ENCODE measurements around the gene MYL12B. TPM values are rescaled to one million over a fixed set of nuclear protein-coding genes. Genes with fewer than 3 reads are reported as not detected.

The MYL12B gene
- total RNA-seq, 1 donor from 2014 or later: 187 TPM

DNA sequence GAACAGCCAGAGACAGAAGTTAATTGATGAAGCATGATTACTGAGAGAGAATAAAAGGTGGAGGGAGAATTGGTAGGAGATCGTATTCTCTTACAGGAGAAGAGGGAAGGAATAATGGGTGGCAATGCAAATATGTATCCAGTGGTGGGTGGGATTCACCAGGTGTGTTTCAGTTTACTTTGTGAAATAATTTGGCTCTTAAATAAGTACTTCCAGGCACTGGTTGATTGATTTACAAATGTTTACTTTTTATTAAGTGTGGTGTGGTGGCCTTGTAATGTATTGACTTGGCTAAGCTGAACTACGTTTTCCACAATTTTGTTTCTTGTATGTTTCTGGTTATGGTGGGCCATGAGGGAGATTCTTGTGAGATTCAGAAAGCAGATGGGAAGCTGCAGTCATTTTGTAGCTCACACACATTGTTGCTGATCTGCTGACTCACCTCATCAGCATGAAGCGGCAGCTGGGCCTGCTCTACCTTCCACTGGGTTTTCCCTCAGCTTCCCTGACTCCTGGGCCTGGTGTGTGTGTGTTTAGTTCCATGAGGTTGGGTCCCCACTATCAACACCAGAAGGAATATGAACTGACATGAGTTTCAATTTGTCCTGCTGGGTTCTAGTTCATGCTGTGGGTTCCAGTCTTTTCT is 32.6 kb downstream of the MYL12B start:
- H3K36me3 Mint-ChIP-seq (ENCODE audit: insufficient read depth): peaks cover 26% of the 10 kb centered on the region
- peak overlapping the region; percentile 29 for H3K27ac Mint-ChIP-seq
- TF ChIP-seq, protein P1, sequence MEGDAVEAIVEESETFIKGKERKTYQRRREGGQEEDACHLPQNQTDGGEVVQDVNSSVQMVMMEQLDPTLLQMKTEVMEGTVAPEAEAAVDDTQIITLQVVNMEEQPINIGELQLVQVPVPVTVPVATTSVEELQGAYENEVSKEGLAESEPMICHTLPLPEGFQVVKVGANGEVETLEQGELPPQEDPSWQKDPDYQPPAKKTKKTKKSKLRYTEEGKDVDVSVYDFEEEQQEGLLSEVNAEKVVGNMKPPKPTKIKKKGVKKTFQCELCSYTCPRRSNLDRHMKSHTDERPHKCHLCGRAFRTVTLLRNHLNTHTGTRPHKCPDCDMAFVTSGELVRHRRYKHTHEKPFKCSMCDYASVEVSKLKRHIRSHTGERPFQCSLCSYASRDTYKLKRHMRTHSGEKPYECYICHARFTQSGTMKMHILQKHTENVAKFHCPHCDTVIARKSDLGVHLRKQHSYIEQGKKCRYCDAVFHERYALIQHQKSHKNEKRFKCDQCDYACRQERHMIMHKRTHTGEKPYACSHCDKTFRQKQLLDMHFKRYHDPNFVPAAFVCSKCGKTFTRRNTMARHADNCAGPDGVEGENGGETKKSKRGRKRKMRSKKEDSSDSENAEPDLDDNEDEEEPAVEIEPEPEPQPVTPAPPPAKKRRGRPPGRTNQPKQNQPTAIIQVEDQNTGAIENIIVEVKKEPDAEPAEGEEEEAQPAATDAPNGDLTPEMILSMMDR (IDR thresholded peaks at IDR 0.05; ENCODE audit: unreplicated experiment): no peak

DNA sequence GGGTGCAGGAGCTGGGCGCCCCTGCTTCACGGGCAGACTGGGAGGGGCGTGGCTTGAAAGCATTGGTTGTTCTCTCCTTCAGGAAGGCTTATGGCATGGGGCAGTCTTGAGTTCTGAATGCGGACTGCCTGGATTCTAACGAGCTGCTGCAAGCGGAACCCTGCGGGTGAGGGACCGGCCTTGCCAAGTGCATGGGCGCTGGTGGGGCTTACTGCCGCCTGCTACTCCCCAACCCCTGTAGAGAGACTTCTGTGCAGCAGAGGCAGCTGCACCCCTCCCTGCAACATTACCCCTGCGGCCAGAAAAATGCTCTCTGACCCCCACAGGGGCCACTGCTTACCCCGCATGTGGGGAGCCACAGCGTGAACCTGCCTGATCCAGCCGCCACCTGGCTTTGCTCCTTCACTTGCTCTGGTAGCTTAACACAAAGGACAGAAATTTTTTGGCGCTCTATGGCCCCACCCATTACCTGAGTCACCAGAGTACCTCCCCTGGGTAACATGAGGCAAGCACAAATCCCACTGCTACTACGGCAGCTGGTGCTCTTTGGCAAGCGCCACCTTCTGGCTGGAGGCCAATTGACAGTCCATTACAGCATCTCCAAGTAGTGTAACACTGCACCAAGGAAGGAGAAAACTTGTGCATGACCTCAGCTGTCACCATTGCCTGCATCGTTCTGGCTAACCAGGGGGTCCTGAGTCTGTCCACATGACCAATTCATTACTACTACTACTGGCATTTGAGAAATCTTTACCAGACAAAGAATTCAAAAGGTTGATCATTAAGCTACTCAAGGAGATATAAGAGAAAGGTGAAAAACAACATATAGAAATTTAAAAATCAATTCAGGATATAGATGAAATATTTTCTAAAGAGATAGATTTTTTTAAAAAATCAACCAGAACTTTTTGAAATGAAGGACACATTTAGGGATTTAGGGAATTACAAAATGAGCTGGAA is 35.4 kb downstream of the MYL12B start:
- Mint-ChIP-seq H3K4me1 (ENCODE audit: low read depth) (peaks cover 10% of the 10 kb centered on the region), H3K36me3 (ENCODE audit: insufficient read depth) (peaks cover 18% of the 10 kb centered on the region), H3K27ac (peak overlapping the region; percentile 98), H3K9me3 (ENCODE audit: low read depth) (peaks cover 33% of the 10 kb centered on the region), H3K27me3 (peaks cover 3% of the 10 kb centered on the region), H3K4me3 (ENCODE audit: low read depth) (peak overlapping the region; percentile 96)
- peak; percentile 88 for DNase-seq (ENCODE audit: low spot score, unreplicated experiment)
- TF ChIP-seq, protein P1 (IDR thresholded peaks at IDR 0.05; ENCODE audit: unreplicated experiment): peak; percentile 94

More for the DNA sequence above, 32.6 kb downstream of the MYL12B start:
- Mint-ChIP-seq H3K4me1 (ENCODE audit: low read depth) (peaks cover 10% of the 10 kb centered on the region), H3K9me3 (ENCODE audit: low read depth) (peaks cover 42% of the 10 kb centered on the region), H3K27me3 (no peaks in the 10 kb centered on the region), H3K4me3 (ENCODE audit: low read depth) (peak overlapping the region; percentile 4)
- no peak for DNase-seq (ENCODE audit: low spot score, unreplicated experiment)

DNA sequence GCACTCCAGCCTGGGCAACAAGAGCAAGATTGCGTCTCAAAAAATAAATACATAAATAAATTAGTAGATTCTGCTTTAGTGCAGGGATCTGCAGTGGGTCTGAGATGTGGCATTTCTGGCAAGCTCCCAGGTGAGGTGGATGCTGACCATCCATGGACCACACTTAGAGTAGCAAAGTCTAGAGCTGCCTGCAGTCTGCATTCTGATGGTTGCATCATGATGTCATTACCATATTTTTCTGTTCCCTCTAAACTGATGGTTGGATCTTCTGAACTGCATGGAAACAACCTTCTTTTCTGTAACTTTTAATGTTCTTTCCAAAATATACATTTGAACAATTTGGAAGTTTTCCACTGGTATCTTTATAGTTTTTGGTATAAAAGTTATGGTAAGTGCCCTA is 42.9 kb downstream of the MYL12B start:
- TF ChIP-seq, protein P1 (IDR thresholded peaks at IDR 0.05; ENCODE audit: unreplicated experiment): no peak
- DNase-seq (ENCODE audit: low spot score, unreplicated experiment): no peak
- Mint-ChIP-seq H3K4me1 (ENCODE audit: low read depth) (no peaks in the 10 kb centered on the region), H3K27ac (no peak overlapping the region), H3K36me3 (ENCODE audit: insufficient read depth) (no peaks in the 10 kb centered on the region), H3K27me3 (peaks cover 6% of the 10 kb centered on the region), H3K9me3 (ENCODE audit: low read depth) (peaks cover 7% of the 10 kb centered on the region), H3K4me3 (ENCODE audit: low read depth) (no peak overlapping the region)

DNA sequence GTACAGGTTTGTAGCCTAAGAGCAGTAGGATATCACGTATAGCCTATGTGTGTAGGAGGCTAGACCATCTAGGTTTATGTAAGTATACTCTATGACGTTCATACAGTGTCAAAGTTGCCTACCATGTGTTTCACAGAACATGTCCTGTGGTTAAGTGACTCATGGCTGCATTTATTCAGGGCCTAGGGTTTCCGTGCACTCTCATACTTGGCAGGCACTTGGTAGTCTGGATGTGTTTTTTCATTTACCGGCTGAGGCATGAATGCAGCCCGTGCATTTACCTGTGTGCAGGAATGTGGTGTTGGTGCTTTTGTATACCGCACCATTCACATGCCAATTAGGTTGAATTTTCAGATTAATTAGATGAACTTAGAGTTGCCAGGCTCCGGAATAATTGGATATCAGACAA is 43.4 kb downstream of the MYL12B start:
- peaks cover 6% of the 10 kb centered on the region for H3K27me3 Mint-ChIP-seq
- H3K36me3 Mint-ChIP-seq (ENCODE audit: insufficient read depth): no peaks in the 10 kb centered on the region
- no peak overlapping the region for H3K4me3 Mint-ChIP-seq (ENCODE audit: low read depth)
- H3K4me1 Mint-ChIP-seq (ENCODE audit: low read depth): no peaks in the 10 kb centered on the region
- no peak overlapping the region for H3K27ac Mint-ChIP-seq
- no peak for DNase-seq (ENCODE audit: low spot score, unreplicated experiment)
- H3K9me3 Mint-ChIP-seq (ENCODE audit: low read depth): peaks cover 7% of the 10 kb centered on the region
- TF ChIP-seq, protein P1 (IDR thresholded peaks at IDR 0.05; ENCODE audit: unreplicated experiment): no peak

DNA sequence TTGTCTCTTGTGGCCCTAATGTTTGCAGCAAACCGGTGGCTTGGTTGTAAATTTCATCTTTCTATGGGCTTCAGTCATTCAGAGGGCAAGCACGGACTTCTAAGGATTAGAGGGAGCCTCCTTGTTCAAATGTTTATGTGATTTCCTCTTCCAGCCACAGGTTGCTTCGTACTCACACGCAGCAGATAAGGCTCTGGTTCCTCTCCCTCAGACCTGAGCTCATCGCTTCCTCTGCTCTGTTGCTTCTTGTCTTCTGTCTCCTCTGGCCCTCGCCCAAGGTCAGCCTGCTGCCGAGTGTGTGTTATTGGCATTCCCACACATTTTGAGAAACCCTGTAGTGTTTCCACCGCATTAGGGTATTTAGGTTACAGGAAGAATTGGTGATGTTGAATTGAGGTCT is 44.0 kb downstream of the MYL12B start:
- Mint-ChIP-seq H3K27ac (peak overlapping the region; percentile 21), H3K9me3 (ENCODE audit: low read depth) (peaks cover 5% of the 10 kb centered on the region), H3K36me3 (ENCODE audit: insufficient read depth) (no peaks in the 10 kb centered on the region), H3K4me1 (ENCODE audit: low read depth) (no peaks in the 10 kb centered on the region), H3K4me3 (ENCODE audit: low read depth) (no peak overlapping the region), H3K27me3 (peaks cover 5% of the 10 kb centered on the region)
- TF ChIP-seq, protein P1 (IDR thresholded peaks at IDR 0.05; ENCODE audit: unreplicated experiment): no peak
- DNase-seq (ENCODE audit: low spot score, unreplicated experiment): no peak
